Panc1 (cell line): ENCODE data around the gene MZB1. TPM values are rescaled to one million over a fixed set of nuclear protein-coding genes. Genes with fewer than 3 reads are reported as not detected.

Source experiments
- ATAC-seq: fragments of 200-7000 bp; cut with Tn5 transposase; 2 replicates; pipeline ENCODE4 v1.9.1; 2020; ENCODE audit warnings: mild to moderate bottlenecking, moderate library complexity
- BruUV-seq: library from RNA; stranded (reverse); fragments of 400-500 nt; replicated peaks from 2 replicates; lab custom pipeline; 2021; lab: Mats Ljungman, UMichigan
- CTCF ChIA-PET: fragments of 300-600 bp; sonication (Branson Sonifier 250); formaldehyde crosslinking; loops from one replicate; lab custom pipeline; 2022; ENCODE audit warnings: antibody characterized with exemption; lab: Charles Lee
- POLR2A ChIA-PET: fragments of 300-600 bp; sonication (Branson Sonifier 250); formaldehyde crosslinking; loops from one replicate; lab custom pipeline; 2022; ENCODE audit warnings: antibody characterized with exemption; lab: Charles Lee
- DNase-seq: peaks from one replicate; pipeline ENCODE4 v3.0.0-alpha.2; 2010; ENCODE audit warnings: low read depth, low spot score
- H3K27ac ChIP-seq: 2 replicates; pipeline ENCODE4 v1.5.1; 2011; ENCODE audit warnings: mild to moderate bottlenecking, low read length, inconsistent platforms
- H3K27me3 ChIP-seq: fragments of 200-500 bp; sonication (Bioruptor generic); 2 replicates; pipeline ENCODE4 v1.6.0; 2014; ENCODE audit warnings: low read length, inconsistent platforms; ENCODE audit not compliant: control insufficient read depth, insufficient read depth
- H3K36me3 ChIP-seq: fragments of 200-500 bp; sonication (Bioruptor generic); 2 replicates; pipeline ENCODE4 v1.5.1; 2014; ENCODE audit warnings: inconsistent platforms, mild to moderate bottlenecking, low read length, moderate library complexity; ENCODE audit not compliant: control insufficient read depth, insufficient read depth
- H3K4me1 ChIP-seq: 2 replicates; pipeline ENCODE4 v1.5.1; 2011; ENCODE audit warnings: inconsistent platforms, mild to moderate bottlenecking, low read length, moderate library complexity; ENCODE audit not compliant: control insufficient read depth, insufficient read depth
- H3K4me3 ChIP-seq, 2 experiments: 2 replicates each; pipeline ENCODE4 v1.5.1; 2011 to 2012; ENCODE audit warnings: low read depth in 2 of 2, low read length in 2 of 2, mild to moderate bottlenecking in 2 of 2, inconsistent platforms in 1 of 2, moderate library complexity in 1 of 2
- H3K9me3 ChIP-seq: fragments of 200-500 bp; sonication (Bioruptor generic); 2 replicates; pipeline ENCODE4 v1.5.1; 2014; ENCODE audit warnings: low read depth, mild to moderate bottlenecking, inconsistent platforms, low read length, moderate library complexity; ENCODE audit not compliant: control insufficient read depth, insufficient read depth
- REST ChIP-seq, 2 experiments: IDR thresholded peaks; 2 replicates each; pipeline ENCODE4 v1.6.1; 2011 to 2012; ENCODE audit warnings: low read depth in 2 of 2, control low read depth in 1 of 2, low read length in 1 of 2, mild to moderate bottlenecking in 1 of 2, moderate library complexity in 1 of 2; ENCODE audit not compliant: insufficient read depth in 1 of 2
- SIN3A ChIP-seq: IDR thresholded peaks from 2 replicates; pipeline ENCODE4 v1.6.1; 2012; ENCODE audit warnings: low read depth, mild to moderate bottlenecking, low read length, moderate library complexity, borderline replicate concordance; ENCODE audit not compliant: insufficient read depth
- TCF7L2 ChIP-seq: IDR thresholded peaks from 2 replicates; pipeline ENCODE4 v1.6.1; 2011; ENCODE audit warnings: mild to moderate bottlenecking, low read depth, low read length, inconsistent platforms
- in situ Hi-C: cut with HindIII; loops from 2 replicates; pipeline ENCODE4 v1.10.0; 2016; ENCODE audit warnings: low sequenced_read_pairs, low pct_unique_long_range_greater_than_20kb
- intact Hi-C: fragments of 100-400 bp; cut with micrococcal nuclease; formaldehyde crosslinking; loops from one replicate; pipeline ENCODE4 v1.10.0; 2022; ENCODE audit not compliant: unreplicated experiment
- total RNA-seq: library from RNA; stranded (reverse); gene quantifications from one replicate; pipeline ENCODE4 v1.2.1, GENCODE V29; 2021; ENCODE audit not compliant: unreplicated experiment
- TF ChIP-seq, protein P1 (sequence below): fragments of 450-650 bp; IDR thresholded peaks from 2 replicates; pipeline ENCODE4 v1.5.1; 2017; ENCODE audit warnings: mild to moderate bottlenecking

The MZB1 gene
- total RNA-seq, 1 experiment from 2014 or later: 0.49 TPM

DNA sequence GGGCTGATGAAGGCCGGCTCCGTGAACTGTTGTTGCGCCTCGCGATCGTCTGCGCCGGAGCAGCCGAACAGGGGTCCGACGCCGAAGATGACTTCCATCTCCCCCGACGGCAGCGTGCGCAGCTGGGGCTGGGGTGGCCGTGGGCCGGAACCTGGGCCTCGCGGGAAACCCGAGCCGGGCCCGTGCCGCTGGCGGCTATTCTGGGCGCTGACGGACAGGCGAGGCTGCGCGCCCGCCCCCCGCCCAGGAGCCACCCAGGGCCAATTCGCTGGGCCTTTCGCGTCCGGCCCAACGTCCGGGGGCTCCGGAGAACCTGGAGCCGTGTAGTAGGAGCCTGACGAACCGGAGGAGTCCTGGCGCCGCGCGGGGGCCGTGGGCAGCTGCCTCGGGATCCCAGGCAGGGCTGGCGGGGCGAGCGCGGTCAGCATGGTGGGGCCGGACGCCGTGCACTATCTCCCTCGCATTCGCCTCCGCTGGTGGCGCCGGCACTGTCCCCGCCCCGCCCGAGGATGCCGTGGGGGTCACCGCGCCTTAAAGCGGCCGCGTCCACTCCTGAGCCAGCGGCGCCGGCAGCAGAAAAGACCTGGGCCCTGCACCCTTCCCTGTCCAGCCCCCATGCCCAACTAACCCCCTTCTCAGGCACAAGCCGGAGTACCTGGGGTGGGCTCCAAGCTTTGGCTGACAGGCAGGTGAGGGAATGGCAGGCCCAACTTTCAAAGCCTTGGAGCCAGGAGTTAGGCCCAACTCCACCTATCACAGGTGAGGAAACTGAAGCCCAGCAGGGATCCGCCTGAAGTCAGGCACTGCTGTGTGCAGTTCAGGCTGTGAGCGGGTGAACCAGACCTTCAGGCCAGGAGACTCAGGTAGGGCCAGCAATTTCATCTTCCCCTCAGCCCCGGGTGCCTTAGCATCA, 5.2 kb upstream of the MZB1 start, which contains the start of gene PROB1:
TSS of gene PROB1 (minus strand) at position 451 of the 913 bp plus-strand sequence. CDS start at position 428, 23 bp downstream.
- ATAC-seq: no peak
- intact Hi-C loops: loop anchor here (10.0 kb wide), 1 partner anchor 110 kb away; no protein-coding TSS in a partner anchor
- Histone ChIP-seq H3K9me3 (no peaks in the 10 kb centered on the region), H3K4me1 (peaks cover 27% of the 10 kb centered on the region), H3K27ac (no peak within 1 kb of the TSS), H3K36me3 (peaks cover 2% of the 10 kb centered on the region; the same call in 1 of the 2 replicates), H3K27me3 (no peaks in the 10 kb centered on the region), H3K4me3 (no peak within 1 kb of the TSS)
- no peak for DNase-seq
- ChIA-PET CTCF (no interaction called here), POLR2A (no interaction called here)
- in situ Hi-C loops: no loop called here
- TF ChIP-seq REST (IDR thresholded peaks at IDR 0.05; ENCODE audit: insufficient read depth in 1 of 2, low read depth in 2 of 2, low read length in 1 of 2) (no peak), TCF7L2 (no peak)
- no TSS peak for BruUV-seq

DNA sequence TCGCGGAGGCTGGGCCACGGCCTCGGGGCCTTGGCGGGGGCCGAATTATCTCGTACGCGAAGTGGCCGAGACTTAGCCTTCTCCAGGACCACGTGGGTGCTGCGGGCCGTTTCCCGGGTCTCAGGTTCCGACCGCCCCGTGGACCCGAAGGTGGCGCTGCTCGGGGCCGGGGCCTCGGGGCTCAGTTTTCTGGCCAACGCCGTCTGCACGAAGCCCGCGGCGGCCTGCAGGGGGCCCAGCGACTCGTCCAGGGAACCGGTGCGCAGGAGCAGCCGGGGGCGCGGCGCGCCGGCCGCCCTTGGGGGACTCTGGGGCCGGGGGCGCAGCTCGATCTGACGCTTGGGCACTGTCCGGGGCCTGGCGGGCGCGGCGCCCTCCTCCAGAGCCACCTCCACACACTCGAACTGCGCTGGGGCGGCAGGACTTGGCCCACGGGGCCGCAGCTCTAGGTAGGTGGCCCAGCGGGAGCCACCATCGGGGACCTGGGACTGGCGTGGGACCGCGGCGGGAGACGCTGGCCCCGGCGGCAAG, 4.5 kb upstream of the MZB1 start:
- Histone ChIP-seq H3K4me3 (no peak overlapping the region), H3K9me3 (no peaks in the 10 kb centered on the region), H3K27me3 (no peaks in the 10 kb centered on the region), H3K36me3 (peaks cover 2% of the 10 kb centered on the region; the same call in 1 of the 2 replicates), H3K4me1 (peaks cover 27% of the 10 kb centered on the region), H3K27ac (no peak overlapping the region)
- ATAC-seq: no peak
- CTCF ChIA-PET: no interaction called here
- in situ Hi-C loops: no loop called here
- intact Hi-C loops: loop anchor here (10.0 kb wide), 1 partner anchor 109 kb away; no protein-coding TSS in a partner anchor
- no peak for DNase-seq
- TF ChIP-seq, protein P1, sequence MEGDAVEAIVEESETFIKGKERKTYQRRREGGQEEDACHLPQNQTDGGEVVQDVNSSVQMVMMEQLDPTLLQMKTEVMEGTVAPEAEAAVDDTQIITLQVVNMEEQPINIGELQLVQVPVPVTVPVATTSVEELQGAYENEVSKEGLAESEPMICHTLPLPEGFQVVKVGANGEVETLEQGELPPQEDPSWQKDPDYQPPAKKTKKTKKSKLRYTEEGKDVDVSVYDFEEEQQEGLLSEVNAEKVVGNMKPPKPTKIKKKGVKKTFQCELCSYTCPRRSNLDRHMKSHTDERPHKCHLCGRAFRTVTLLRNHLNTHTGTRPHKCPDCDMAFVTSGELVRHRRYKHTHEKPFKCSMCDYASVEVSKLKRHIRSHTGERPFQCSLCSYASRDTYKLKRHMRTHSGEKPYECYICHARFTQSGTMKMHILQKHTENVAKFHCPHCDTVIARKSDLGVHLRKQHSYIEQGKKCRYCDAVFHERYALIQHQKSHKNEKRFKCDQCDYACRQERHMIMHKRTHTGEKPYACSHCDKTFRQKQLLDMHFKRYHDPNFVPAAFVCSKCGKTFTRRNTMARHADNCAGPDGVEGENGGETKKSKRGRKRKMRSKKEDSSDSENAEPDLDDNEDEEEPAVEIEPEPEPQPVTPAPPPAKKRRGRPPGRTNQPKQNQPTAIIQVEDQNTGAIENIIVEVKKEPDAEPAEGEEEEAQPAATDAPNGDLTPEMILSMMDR: peak; percentile 27; the same call in 1 of the 2 replicates
- TF ChIP-seq SIN3A: no peak
- POLR2A ChIA-PET: no interaction called here
- no TSS peak for BruUV-seq
